Left hindlimb (tissue), 1 donor: ENCODE results near the gene DBNL.

ENCODE experiments used
- DNase-seq: peaks from one replicate; pipeline ENCODE4 v3.0.0-alpha.2; 2018

DBNL gene

GRCh38 chr7:44062180-44062902 lies 17.8 kb downstream of the DBNL start:
- peak; percentile 31 for DNase-seq

GRCh38 chr7:44062903-44063295 lies 18.4 kb downstream of the DBNL start:
- DNase-seq: peak; percentile 26

GRCh38 chr7:44063547-44063893 lies 19.0 kb downstream of the DBNL start:
- DNase-seq: peak; percentile 31

- peak; percentile 27 for DNase-seq
Measured at GRCh38 chr7:44063894-44064651, 19.6 kb downstream of the DBNL start.

- peak; percentile 47 for DNase-seq
Measured at GRCh38 chr7:44064791-44065430, 20.4 kb downstream of the DBNL start.

- DNase-seq: peak; percentile 82
Measured at GRCh38 chr7:44065431-44066110, 21.1 kb downstream of the DBNL start, which contains the start of gene PGAM2. PGAM2 (minus strand) TSS chr7:44065567; CDS start chr7:44065529, 38 bp downstream.

- DNase-seq: no peak
Measured at GRCh38 chr7:44066111-44066460, 21.6 kb downstream of the DBNL start.

- DNase-seq: peak; percentile 33
Measured at GRCh38 chr7:44066494-44067063, 22.1 kb downstream of the DBNL start.

GRCh38 chr7:44067064-44067951 lies 22.8 kb downstream of the DBNL start:
- peak; percentile 44 for DNase-seq

GRCh38 chr7:44068054-44068453 lies 23.6 kb downstream of the DBNL start:
- peak; percentile 9 for DNase-seq

- DNase-seq: peak; percentile 12
Measured at GRCh38 chr7:44071726-44072363, 27.3 kb downstream of the DBNL start.

GRCh38 chr7:44072364-44073231 lies 28.1 kb downstream of the DBNL start:
- peak; percentile 68 for DNase-seq

GRCh38 chr7:44073664-44074348 lies 29.3 kb downstream of the DBNL start:
- peak; percentile 49 for DNase-seq

- no peak for DNase-seq
Measured at GRCh38 chr7:44074349-44074695, 29.8 kb downstream of the DBNL start.

- DNase-seq: no peak
Measured at GRCh38 chr7:44075296-44076075, 31.0 kb downstream of the DBNL start.

GRCh38 chr7:44076101-44076895 lies 31.8 kb downstream of the DBNL start:
- DNase-seq: no peak

- no peak for DNase-seq
Measured at GRCh38 chr7:44077061-44077460, 32.6 kb downstream of the DBNL start.

- DNase-seq: no peak
Measured at GRCh38 chr7:44077681-44078091, 33.2 kb downstream of the DBNL start.
